ENCODE measurements around the gene LLGL1.

The LLGL1 gene

DNA sequence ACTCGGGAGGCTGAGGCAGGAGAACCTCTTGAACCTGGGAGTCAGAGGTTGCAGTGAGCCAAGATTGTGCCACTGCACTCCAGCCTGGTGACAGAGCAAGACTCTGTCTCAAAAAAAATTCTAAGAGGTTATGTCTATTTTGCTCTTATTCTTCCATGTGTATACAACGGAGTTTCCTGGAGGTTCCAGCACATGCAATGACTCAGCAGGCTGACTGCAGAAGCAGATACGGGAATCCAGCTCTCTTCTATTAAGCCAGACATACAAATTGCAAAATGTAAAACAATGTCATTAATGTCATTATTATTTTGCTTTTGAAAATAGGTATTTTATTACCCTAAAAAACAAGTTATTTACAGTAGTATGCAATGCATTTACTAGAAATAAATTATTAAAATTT lies 53.4 kb downstream of the LLGL1 start:
- no peak for DNase-seq

DNA sequence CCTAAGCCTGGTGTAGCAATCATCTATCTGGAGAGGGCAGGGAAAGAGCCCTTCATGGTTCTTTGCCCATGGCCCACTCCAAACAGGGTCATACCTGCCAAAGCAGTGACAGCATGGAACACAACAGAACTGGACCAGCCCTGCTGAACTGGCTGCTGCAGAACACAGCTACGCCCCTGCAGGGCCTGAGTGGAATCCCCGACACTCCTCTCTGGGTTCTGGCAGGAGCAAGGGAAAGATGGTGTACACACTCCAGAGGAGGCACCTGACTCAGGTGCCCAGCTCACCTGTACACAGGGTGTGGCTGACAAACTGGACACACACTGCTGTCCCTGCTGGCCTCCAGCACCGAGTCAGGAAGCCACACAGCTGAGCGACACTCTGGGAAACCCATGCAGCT lies 54.8 kb downstream of the LLGL1 start:
- DNase-seq, result no peak

DNA sequence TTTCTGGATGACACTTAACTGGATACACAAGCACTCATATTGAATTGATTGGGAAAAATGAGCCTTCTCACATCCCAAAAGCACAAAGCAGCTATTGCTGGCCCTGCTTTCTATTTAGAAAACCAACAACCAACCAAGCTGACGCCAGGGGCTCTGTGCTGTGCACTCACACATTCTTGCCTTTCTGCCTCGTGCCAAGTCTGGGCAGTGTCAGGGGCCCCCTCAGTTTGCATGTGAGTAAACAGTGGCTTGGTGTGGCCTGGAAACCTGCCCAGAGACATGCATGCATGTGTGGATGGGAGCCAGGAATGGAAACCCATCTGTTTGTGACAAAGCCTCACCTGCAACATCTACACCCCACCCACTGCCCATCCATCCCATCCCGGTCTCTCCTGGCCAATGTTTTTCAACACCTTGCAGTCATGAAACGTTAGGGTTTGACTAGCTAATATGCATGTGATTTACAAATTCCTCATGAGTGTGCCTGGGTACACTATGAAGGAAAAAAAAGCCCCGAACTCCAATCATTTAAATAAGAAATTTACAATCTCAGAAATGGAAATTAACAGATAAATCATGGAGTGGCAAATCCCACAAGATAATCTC lies 55.4 kb downstream of the LLGL1 start:
- no peak for DNase-seq

DNA sequence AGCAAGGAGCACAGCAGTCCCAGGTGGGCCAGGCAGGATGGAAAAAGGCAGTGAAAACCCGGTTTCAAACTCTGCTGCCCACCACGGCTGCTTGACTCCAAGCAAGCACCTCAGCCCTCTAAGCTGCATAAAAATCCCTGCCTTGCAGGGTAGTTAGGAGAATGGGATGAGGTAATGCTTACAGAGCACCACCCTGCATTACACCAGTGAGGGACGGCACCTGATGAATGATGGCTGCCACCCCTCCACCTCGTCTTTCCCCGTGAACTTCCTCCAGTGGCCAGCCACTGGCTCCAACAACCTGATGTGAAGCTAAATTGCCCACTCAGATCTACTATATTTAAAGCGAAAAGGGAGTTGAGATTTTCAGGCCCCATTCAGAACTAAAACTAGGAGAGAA lies 56.4 kb downstream of the LLGL1 start:
- no peak for DNase-seq

DNA sequence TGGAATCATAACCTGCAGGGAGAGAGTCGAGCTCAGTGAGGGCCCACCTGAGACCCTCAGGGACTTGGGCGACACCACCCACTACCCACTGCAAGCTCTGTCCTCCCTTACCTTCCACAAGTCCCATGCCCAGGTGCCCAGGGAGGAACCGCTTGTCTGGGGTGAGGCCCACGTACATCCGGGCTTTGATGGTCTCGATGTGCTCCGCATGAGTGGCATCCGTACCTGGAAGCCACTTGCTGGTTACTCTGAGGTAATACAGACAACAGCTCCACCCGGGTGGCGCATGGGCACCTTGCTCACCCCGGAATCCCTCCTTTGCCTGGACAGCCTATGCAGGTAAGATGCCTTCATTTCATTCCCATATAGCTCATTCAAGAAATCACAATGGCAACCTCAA lies 59.9 kb downstream of the LLGL1 start:
- no peak for DNase-seq

DNA sequence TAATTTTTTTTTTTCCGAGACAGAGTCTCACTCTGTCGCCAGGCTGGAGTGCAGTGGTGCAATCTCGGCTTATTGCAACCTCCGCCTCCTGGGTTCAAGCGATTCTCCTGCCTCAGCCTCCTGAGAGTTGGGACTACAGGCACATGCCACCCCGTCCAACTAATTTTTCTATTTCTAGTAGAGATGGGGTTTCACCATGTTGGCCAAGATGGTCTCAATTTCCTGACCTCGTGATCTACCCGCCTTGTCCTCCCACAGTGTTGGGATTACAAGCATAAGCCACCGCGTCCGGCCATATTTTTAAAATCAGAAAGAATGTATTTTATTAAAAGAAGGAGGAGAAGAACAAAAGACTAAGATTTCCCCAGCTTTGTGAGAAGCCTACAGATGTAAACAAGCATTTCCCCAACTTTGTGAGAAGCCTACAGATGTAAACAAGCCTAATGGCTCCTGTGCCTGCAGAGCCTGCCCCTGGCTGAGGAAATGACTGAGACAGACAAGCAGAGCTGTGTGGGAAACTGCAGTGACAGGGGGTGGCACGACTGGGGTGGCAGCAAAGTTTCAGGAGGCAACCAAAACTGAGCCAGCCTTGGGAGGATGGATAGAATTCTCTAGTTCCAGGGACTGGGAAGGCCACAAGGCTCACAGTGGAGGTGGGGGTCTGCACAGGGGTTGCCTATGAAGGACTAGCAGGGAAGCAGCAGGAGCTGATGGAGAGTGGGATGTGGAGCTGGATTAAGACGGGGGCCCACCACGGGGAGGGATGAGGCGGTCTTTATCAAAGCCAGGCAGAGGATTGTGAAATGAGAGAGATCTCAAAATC lies 66.5 kb downstream of the LLGL1 start:
- DNase-seq, result no peak

Measured in inflammatory macrophage treated with lipopolysaccharide for 1 hour (primary cell).